Measurements from ENCODE around the gene SHISA9.

DNA sequence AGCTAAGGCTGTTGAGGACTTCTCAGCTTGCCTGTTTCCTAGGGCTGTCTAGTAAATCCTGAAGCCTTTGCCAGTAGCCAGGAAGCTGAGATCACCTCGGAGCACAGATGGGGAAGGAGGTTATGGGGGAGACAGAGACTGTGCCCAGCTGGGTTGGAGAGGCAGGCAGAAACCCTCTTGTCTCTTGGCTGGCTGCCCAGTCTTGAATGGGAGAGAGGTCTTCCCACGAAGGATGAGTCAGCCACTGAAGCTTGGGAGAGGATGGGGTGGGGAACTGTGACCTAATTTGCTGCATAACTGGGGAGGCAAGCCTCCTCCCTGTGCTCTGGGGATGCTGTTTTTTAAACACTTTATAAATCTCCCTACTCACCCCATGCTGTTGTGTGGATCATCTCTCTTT, 69.8 kb downstream of the SHISA9 start:
- TF ChIP-seq, protein P1, sequence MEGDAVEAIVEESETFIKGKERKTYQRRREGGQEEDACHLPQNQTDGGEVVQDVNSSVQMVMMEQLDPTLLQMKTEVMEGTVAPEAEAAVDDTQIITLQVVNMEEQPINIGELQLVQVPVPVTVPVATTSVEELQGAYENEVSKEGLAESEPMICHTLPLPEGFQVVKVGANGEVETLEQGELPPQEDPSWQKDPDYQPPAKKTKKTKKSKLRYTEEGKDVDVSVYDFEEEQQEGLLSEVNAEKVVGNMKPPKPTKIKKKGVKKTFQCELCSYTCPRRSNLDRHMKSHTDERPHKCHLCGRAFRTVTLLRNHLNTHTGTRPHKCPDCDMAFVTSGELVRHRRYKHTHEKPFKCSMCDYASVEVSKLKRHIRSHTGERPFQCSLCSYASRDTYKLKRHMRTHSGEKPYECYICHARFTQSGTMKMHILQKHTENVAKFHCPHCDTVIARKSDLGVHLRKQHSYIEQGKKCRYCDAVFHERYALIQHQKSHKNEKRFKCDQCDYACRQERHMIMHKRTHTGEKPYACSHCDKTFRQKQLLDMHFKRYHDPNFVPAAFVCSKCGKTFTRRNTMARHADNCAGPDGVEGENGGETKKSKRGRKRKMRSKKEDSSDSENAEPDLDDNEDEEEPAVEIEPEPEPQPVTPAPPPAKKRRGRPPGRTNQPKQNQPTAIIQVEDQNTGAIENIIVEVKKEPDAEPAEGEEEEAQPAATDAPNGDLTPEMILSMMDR (IDR thresholded peaks at IDR 0.05), result no peak
- no peak for TF ChIP-seq ZFX (IDR thresholded peaks at IDR 0.05; ENCODE audit: borderline replicate concordance)

All from 22Rv1 (cell line).